ENCODE measurements around the gene ITPRID2.

ITPRID2 gene

GRCh38 chr2:181943411-181944124 lies 52.0 kb downstream of the ITPRID2 start:
- TF ChIP-seq CTCF (IDR thresholded peaks at IDR 0.05; ENCODE audit: borderline replicate concordance, extremely low read depth, low read length, poor library complexity, severe bottlenecking) (no peak), EZH2 (IDR thresholded peaks at IDR 0.05; ENCODE audit: borderline replicate concordance, low read depth, low read length, severe bottlenecking) (no peak)
- no peak overlapping the region for H2AFZ ChIP-seq (ENCODE audit: low read depth, low read length)
- DNase-seq (no peak), ATAC-seq (ENCODE audit: insufficient read depth, low read depth) (no peak)
- H3K79me2 ChIP-seq (ENCODE audit: insufficient read depth, low read length) = no peaks in the 10 kb centered on the region
- peaks cover 15% of the 10 kb centered on the region for H3K4me1 ChIP-seq (ENCODE audit: insufficient read depth, low read length)
- H3K27me3 ChIP-seq (ENCODE audit: insufficient read depth, low read length, poor library complexity) = no peaks in the 10 kb centered on the region
- peak overlapping the region; percentile 49; the same call in 1 of the 2 replicates for H3K27ac ChIP-seq (ENCODE audit: low read length)
- H3K9me3 ChIP-seq (ENCODE audit: insufficient read depth, low read length, severe bottlenecking) = no peaks in the 10 kb centered on the region
- no peaks in the 10 kb centered on the region for H4K20me1 ChIP-seq (ENCODE audit: insufficient read depth, low read length)
- H3K4me3 ChIP-seq (ENCODE audit: low read depth in 1 of 2, low read length in 2 of 2) = no peak overlapping the region
- H3K4me2 ChIP-seq (ENCODE audit: insufficient read depth, low read length) = peak overlapping the region; percentile 3; the same call in 1 of the 2 replicates
- no peak overlapping the region for H3K9ac ChIP-seq (ENCODE audit: low read depth, low read length)
- H3K36me3 ChIP-seq (ENCODE audit: insufficient read depth, low read length) = no peaks in the 10 kb centered on the region

GRCh38 chr2:181944164-181944913 lies 52.8 kb downstream of the ITPRID2 start:
- Histone ChIP-seq H4K20me1 (ENCODE audit: insufficient read depth, low read length) (no peaks in the 10 kb centered on the region), H3K9me3 (ENCODE audit: insufficient read depth, low read length, severe bottlenecking) (no peaks in the 10 kb centered on the region), H2AFZ (ENCODE audit: low read depth, low read length) (peak overlapping the region; percentile 46; the same call in 1 of the 2 replicates), H3K27me3 (ENCODE audit: insufficient read depth, low read length, poor library complexity) (no peaks in the 10 kb centered on the region), H3K4me2 (ENCODE audit: insufficient read depth, low read length) (peak overlapping the region; percentile 3; the same call in 1 of the 2 replicates), H3K4me1 (ENCODE audit: insufficient read depth, low read length) (peaks cover 15% of the 10 kb centered on the region), H3K4me3 (ENCODE audit: low read depth in 1 of 2, low read length in 2 of 2) (no peak overlapping the region), H3K9ac (ENCODE audit: low read depth, low read length) (no peak overlapping the region), H3K36me3 (ENCODE audit: insufficient read depth, low read length) (no peaks in the 10 kb centered on the region), H3K27ac (ENCODE audit: low read length) (peak overlapping the region; percentile 49), H3K79me2 (ENCODE audit: insufficient read depth, low read length) (no peaks in the 10 kb centered on the region)
- peak; percentile 11 for DNase-seq
- ATAC-seq (ENCODE audit: insufficient read depth, low read depth) = peak; percentile 88
- no peak for TF ChIP-seq EZH2 (IDR thresholded peaks at IDR 0.05; ENCODE audit: borderline replicate concordance, low read depth, low read length, severe bottlenecking)
- TF ChIP-seq CTCF (IDR thresholded peaks at IDR 0.05; ENCODE audit: borderline replicate concordance, extremely low read depth, low read length, poor library complexity, severe bottlenecking) = no peak

- Histone ChIP-seq H3K36me3 (ENCODE audit: insufficient read depth, low read length) (no peaks in the 10 kb centered on the region), H3K4me2 (ENCODE audit: insufficient read depth, low read length) (no peak overlapping the region), H3K9me3 (ENCODE audit: insufficient read depth, low read length, severe bottlenecking) (no peaks in the 10 kb centered on the region), H3K79me2 (ENCODE audit: insufficient read depth, low read length) (no peaks in the 10 kb centered on the region), H3K4me1 (ENCODE audit: insufficient read depth, low read length) (peaks cover 15% of the 10 kb centered on the region), H3K4me3 (ENCODE audit: low read depth in 1 of 2, low read length in 2 of 2) (no peak overlapping the region), H3K9ac (ENCODE audit: low read depth, low read length) (no peak overlapping the region), H3K27ac (ENCODE audit: low read length) (no peak overlapping the region), H2AFZ (ENCODE audit: low read depth, low read length) (no peak overlapping the region), H3K27me3 (ENCODE audit: insufficient read depth, low read length, poor library complexity) (no peaks in the 10 kb centered on the region), H4K20me1 (ENCODE audit: insufficient read depth, low read length) (no peaks in the 10 kb centered on the region)
- no peak for DNase-seq
- TF ChIP-seq EZH2 (IDR thresholded peaks at IDR 0.05; ENCODE audit: borderline replicate concordance, low read depth, low read length, severe bottlenecking) (no peak), CTCF (IDR thresholded peaks at IDR 0.05; ENCODE audit: borderline replicate concordance, extremely low read depth, low read length, poor library complexity, severe bottlenecking) (no peak)
- no peak for ATAC-seq (ENCODE audit: insufficient read depth, low read depth)
Observed at GRCh38 chr2:181944914-181945291, 53.4 kb downstream of the ITPRID2 start.

Measured in DND-41 (cell line).